GM21723 (cell line): ENCODE measurements around the gene LRRFIP2.
"Not testable (repeated sequence)": the region's sequence is repeated elsewhere in the genome, so short reads cannot be mapped to it uniquely, and the experiment has no call there.

Experiments
- ATAC-seq: cut with Tn5 transposase; IDR thresholded peaks from one replicate; pipeline ENCODE4 v1.9.1; 2021; ENCODE audit warnings: mild to moderate bottlenecking, moderate library complexity; ENCODE audit not compliant: unreplicated experiment

LRRFIP2 gene

DNA sequence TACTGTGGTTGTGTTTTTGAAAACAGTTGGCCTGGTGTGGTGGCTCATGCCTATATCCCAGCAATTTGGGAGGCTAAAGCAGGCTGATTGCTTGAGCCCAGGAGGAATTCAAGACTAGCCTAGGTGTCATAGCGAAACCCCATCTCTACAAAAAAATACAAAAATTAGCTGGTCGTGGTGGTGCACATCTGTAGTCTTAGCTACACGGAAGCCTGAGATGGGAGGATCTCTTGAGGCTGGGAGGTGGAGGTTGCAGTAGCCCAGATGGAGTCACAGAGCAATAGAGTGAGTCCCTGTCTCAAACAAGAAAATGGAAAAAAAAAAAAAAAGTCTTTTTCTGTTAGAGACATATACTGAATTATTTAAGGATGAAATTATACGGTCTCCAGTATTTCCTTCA, 14.7 kb upstream of the LRRFIP2 start:
- no peak for ATAC-seq

DNA sequence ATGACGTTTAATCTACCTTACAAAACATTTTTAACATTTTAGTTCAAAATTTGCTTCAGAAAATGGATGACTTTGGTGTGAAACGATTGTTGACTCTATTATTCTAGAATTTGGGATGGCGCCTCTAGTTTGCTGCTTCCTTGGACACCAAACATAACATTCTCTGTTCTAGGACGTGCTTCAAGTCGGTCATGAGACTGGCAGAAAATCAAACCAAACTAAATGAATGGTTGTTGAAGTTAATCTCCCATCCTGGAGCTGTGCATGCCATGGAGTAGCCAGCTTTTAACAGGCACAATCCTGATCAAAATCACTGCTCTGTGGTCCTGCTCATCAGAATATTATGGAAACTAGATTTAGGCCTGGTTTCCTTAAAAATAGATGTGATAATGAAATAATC, 9.6 kb upstream of the LRRFIP2 start:
- no peak for ATAC-seq

DNA sequence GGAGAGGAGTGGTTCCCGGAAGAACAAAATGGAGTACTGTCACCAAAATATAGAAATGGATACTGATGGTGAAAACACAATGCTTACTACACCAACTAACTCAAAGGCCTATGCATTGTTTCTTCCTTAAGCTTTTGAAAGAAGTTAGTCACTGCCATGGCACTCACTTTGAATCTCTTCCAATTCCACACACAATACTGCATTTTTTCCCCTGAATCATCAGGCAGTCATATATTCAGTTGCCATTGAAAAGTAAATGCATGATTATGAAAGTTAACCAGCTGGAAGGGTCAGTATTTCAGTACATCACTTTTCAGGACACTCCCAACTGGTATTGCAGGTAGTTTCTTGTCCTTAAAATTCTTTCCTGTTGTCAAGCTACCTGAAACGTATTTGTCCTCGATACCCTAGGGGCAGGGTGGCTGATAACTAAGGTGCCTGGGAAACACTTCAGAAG, 9.0 kb upstream of the LRRFIP2 start:
- ATAC-seq: no peak

DNA sequence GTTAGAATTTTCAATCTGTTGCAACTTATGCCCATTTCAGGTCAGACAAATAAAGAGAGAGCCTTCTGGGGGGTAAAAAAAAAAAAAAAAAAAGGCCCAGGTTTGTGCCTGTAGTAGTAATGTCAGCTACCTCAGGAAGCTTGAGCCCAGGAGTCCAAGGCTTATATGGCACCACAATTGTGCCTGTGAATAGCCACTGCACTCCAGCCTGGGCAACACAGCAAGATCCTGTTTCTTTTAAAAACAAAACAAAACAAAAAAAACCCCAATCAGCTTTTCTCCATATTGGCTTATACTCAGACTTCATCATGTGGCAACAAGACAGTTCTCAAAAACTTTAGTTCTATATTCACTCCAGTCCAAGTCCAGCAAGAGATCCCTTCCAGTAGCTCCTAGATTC, 8.4 kb upstream of the LRRFIP2 start:
- ATAC-seq: no peak

DNA sequence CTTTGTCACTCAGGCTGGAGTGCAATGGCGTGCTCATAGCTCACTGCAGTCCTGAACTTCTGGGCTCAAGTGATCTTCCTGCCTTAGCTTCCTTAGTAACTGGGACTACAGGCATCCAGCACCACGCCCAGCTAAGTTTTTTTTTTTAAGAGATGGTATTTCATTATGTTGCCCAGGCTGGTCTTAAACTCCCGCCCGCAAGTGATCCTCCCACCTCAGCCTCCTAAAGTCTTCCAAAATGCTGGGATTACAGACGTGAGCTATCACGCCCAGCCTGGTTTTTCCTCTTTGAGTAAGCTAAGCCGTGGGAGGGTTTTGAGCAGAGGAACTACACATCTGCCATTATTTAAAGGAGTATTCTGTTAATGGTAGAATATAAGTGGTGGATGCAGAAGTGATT, 7.4 kb upstream of the LRRFIP2 start:
- ATAC-seq: no peak

DNA sequence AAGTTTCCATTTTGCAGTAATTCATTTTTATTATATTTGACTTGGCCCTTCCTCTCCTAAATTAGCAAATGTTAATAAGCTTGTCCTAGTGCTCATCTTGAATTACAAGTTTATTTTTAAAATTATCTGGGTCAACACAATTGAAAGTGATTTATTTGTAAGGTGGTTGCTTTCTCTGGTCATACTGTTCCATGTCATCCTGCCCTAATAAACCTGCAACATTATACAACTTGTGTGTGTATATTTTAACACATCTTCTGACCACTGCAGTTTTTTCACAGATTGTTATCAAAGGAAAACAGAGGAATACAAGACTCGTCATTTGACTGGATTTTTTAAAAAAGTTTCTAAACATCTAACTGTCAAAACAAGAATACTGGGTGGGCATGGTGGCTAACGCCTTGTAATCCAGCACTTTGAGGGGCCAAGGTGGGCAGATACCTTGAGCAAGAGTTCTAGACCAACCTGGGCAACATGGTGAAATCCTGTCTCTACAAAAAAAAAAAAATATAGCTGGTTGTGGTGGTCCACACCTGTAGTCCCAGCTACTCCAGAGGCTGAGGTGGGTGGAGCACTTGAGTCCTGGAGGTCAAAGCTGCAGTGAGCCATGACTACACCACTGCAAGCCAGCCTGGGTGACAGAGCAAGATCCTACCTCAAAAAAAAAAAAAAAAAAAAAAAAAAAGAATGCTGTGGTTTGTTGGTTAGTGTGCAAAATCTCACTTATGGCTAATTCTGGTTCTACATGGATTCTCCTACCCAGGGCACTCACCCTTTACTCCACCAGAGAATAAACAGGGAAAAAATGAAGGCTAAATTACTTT, 5.0 kb upstream of the LRRFIP2 start:
- ATAC-seq: no peak

DNA sequence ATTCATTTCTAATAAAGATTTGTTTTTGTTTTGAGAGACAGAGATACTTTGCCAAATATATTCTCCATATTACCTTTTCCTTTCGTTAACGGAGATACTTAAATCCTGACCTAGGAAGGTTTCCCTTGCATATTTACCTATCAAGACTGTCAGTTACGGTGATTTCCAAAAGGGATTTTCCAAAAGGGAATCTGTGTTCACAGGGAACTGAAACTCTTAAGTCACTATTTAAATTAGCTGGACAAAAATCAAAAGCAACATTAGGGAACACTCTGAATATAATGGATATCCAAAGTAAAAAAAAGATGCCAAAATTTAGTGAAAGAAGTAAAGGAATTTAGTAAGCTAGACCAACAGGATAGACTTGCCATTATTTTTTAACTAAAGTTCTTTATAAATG, 576 bp downstream of the LRRFIP2 start:
- ATAC-seq: no peak

DNA sequence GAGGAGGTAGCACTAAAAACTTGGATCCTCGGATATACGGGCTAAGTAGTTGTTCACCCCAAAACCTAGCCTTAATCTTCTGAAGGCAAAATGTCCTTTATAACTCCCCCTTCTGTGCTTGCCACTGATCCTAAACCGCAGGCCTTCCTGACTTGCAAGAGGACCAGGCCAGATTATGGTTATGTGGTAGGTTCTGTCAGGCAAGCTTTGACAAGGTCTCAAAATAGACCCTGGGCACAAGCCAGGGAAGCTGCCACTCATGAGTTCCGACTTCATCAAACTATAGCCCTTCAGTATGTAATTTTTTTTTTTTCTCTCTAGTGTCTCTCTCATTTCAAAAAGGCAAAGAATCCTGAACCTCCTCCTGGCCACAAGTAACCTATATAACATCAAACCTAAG, 3.2 kb downstream of the LRRFIP2 start:
- ATAC-seq: no peak

DNA sequence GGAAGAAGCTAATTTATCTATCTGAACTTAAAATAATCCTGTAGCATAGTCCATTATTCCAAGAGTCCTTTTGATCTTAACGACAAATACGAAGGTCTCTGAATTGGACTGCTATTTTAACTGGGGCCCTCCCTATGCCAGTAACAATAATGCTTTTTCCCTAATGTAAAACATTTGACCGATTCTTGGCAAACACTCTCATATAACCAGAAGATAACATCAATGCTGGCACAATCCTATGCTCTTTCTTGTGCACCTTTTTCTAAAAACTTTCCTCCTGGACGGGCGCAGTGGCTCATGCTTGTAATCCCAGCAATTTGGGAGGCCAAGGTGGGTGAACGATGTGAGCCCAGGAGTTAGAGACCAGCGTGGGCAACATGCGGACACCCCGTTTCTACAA, 3.9 kb downstream of the LRRFIP2 start:
- ATAC-seq: no peak

DNA sequence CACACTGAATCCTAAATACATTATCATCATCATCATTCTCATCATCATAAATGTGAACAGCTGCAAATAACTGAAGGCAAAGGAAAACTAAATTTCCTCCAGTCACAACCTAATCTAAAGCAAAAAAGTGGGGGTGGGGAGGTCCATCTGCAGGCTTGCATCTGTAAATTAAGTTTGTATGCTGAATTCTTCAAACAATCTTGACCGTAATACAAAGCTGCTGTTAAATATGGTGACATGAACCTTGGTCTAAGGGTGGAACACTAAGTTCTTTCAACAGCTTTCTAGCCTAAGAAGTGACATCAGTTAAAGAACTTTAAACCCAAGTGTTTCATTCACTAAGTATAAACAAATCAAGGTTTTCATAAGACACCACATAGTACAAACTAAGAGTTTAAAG, 4.3 kb downstream of the LRRFIP2 start:
- no peak for ATAC-seq

DNA sequence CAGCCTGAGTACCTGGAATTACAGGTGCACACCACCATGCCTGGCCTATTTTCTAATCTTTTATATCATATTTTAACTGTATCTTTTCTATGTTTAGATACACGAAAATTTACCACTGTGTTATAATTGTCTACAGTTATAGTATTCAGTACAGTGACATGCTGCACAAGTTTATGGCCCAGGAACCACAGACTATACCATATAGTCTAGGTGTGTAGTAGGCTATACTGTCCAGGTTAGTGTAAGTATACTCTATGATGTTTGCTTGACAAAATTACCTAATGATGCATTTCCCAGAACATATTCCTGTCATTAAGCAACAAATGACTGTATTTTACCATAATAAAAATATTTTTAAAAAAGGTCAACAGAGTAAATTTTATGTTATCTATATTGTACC, 5.5 kb downstream of the LRRFIP2 start:
- ATAC-seq: no peak

DNA sequence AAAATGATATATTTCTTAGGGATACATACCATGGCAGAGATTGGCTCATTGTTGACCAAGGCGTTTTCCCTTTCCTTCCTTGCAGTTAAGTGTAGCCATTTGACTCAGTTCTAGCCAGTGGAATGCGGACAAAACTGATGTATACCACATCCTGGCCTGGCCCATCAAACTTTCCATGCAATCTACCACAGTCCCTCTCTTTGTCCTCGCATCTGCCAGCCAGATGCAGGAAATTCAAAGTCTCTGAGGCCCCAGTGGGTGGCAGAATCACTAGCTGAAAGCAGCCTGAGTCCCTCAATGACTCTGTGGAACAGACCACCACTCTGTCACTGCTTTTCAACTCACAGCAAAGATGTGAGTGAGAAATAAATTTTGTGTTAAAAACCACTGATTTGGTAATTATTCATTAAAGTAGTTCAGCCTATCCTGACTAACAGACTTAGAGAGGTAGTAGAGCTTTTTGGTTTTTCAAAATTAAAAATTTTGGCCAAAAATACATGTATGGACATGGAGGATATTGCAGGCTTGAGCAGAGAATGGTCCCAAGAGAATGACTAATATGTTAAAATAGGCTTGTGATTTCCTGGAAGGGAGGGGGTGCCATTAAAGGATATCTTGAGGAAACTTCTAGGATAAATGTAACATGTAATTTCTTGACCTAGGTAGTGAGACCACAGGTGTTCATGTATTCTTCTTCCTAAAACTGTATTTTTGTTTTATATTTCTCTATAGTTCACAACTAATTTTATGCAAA, 10.9 kb downstream of the LRRFIP2 start:
- peak; percentile 36 for ATAC-seq

DNA sequence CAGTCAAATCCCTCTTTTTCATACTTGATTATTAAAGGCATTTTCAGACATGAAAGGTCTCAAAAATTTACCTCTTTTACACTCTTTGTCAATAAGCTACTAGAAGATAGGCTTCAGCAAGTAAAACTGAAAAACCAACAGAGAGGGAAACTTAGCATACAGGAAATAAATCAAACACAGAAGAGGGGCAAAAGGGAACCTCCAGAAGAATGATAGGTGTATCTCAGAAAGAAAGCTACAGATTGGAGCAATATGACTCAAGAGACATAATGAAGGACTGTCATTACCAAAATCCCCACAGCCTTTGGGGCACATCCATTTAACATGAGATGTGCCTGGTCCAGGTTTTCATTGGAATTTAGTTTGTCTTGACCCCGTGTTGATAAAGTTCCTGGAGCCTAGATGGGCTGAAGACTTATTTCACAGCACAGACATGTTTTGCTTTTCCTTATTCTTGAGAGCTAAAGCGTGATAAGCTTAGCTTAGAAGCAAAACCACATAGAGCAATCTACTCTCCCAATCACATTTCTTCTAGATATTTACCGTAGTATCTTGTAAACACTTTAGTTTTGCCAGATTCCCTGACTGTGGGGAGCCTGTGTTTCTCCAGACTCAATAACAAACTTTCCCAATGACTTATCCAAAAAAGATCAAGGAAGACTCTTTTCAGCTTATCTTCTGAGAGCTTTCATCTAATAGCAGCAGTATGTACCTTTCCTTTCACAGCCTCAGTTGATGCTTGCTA, 11.7 kb downstream of the LRRFIP2 start:
- ATAC-seq: peak; percentile 68

DNA sequence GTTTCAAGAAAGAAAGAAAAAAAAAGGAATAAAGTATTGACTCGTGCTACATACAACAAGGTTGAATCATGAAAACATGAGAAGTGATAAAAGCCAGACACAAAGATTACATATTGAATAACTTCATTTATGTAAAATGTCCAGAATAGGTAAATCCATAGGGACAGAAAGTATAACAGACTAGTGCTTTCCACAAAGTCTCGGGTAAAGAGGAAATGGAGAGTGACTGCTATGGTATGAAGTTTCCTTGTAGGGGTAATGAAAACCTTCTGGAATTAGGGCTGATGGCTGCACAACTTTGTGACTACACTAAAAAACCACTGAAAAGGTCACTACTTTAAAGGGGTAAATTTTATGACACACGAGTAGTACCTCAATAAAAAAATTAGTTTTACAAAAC, 13.0 kb downstream of the LRRFIP2 start:
- no peak for ATAC-seq

DNA sequence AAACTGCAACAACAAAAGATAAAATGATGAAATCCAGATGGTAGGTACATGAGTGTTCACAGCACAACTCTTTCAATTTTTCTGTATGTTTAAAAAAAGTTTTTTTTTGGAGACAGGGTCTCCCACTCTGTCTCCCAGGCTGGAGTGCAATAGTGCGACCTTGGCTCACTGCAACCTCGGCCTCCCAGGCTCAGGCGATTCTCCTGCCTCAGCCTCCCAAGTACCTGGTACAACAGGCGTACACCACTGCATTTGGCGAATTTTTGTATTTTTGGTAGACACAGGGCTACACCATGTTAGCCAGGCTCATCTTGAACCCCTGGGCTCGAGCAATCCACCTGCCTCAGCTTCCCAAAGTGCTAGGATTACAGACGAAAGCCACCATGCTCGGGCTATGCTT, 18.6 kb downstream of the LRRFIP2 start:
- ATAC-seq: no peak

DNA sequence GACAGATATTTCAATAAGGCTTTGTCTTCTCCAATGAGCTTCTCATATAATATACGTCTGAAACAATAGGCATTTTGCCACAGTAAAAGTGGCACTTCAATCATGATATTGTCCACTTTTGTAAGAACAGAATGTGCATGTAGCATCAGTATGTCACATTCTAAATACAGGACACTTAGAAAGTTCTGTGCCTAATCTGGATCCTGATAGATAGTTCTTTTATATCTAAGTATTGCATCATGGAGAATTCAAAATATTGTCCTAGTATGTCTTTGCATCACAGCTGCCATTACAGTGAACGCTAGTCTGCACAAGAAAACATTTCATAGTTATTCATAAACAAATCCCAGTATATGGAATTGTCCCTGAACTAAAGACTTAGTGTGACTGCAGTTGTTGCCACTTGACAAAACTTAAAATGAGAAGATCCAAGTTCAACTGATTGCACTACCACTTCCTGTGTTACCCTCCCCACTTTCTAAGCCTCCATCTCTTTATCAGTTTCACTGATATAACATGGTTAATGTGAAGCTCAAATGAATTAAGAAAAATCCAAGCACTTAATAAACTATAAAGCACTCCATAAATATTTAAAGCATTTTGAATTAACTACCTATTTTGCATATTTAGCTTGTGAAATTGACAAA, 19.6 kb downstream of the LRRFIP2 start:
- no peak for ATAC-seq

DNA sequence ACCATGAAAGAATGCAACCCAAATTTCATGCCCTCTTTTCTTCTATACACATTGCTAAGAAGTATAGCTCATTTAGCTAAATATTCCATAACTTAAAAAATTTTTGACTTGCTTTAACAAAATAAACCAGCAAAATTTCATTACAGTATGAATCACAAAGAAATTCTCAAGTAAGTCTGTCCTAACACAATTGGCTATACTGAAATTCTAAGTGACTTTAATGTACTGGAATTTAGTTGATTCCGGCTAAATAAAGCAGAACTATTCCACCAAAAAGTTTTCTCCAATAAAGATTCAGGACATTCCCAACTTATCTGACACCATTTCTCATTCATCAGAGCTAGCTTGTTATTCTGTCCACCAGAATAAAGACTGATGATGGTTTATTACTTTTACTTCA, 23.8 kb downstream of the LRRFIP2 start:
- no peak for ATAC-seq

DNA sequence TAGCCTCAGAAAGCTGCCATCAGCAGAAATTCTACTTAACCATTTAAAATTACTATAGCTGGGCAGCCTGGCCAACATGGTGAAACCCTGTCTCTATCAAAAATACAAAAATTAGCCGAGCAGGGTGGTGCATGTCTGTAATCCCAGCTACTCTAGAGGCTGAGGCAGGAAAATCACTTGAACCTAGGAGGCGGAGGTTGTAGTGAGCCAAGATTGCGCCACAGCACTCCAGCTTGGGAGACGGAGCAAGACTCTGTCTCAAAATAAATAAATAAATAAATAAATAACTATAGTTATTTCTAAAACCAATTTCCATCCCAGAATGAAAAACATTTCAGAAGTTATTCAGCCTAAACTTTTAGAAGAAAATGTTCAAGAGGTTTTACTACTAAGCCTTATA, 25.1 kb downstream of the LRRFIP2 start:
- no peak for ATAC-seq

DNA sequence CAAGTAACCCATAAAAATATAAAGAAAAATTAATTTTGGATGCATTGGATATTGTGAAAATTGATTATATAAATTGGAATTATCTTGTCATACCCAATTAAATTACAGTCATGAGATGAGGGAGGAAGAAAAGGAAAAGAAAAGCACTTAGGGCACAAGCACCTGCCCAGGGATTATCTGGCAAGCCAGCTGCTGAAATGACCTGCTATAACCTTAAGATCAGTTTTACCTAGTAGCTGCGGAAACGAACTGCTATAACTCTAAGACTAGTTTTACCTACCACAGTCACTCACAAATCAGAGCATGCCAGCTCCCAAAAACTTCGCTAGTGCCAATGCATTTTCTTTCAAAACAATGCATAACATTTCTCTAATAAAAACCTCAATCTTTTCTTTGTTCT, 26.2 kb downstream of the LRRFIP2 start:
- no peak for ATAC-seq

DNA sequence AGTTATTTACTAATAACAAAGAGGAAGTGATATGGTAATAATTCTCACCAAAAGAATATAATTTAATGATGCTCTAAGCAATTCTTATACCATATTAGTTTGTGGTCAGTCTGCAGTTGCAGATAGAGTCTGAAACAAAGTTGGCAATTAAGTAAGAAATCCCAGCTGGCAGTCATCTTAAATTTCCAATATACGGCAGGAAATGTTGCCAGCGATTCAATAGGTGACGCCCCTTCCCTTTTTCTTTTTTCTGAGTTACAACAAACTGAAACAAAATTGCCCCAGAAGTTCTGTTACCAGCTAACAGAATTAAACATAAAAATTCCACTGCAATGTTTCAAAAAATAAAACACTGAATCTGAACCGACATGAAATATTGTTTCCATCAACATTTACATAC, 26.7 kb downstream of the LRRFIP2 start:
- no peak for ATAC-seq

DNA sequence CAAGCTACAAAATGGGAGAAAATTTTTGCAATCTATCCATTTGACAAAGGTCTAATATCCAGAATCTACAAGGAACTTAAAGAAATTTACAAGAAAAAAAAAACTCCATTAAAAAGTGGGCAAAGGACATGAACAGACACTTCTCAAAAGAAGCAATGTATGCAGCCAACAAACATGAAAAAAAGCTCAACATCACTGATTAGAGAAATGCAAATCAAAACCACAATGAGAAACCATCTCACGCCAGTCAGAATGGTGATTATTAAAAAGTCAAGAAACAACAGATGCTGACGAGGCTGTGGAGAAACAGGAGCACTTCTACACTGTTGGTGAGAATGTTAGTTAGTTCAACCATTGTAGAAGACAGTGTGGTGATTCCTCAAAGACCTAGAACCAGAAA, 27.5 kb downstream of the LRRFIP2 start:
- not testable (repeated sequence) for ATAC-seq
